Ascending aorta (tissue), 2 donors: ENCODE data around the gene WFDC1. TPM values are rescaled to one million over a fixed set of nuclear protein-coding genes. Genes with fewer than 3 reads are reported as not detected.

ENCODE experiments used
- DNase-seq, 2 donors: peaks; one replicate each; pipeline ENCODE4 v3.0.0-alpha.2; 2019; ENCODE audit warnings: low spot score in 2 of 2
- H3K27ac ChIP-seq, 2 donors: fragments of 200-600 bp; sonication (generic); one replicate each; pipeline ENCODE4 v1.5.1; 2016 to 2017; ENCODE audit warnings: mild to moderate bottlenecking in 1 of 2
- H3K27me3 ChIP-seq: fragments of 200-600 bp; sonication (generic); one replicate; pipeline ENCODE4 v1.5.1; 2017
- H3K36me3 ChIP-seq, 2 donors: fragments of 200-600 bp; sonication (generic); one replicate each; pipeline ENCODE4 v1.5.1; 2016
- H3K4me1 ChIP-seq, 2 donors: fragments of 200-600 bp; sonication (generic); one replicate each; pipeline ENCODE4 v1.5.1; 2016 to 2017; ENCODE audit warnings: mild to moderate bottlenecking in 1 of 2
- H3K4me3 ChIP-seq, 2 donors: fragments of 200-600 bp; sonication (generic); one replicate each; pipeline ENCODE4 v1.5.1; 2016 to 2017; ENCODE audit warnings: mild to moderate bottlenecking in 1 of 2
- H3K9me3 ChIP-seq, 2 donors: fragments of 200-600 bp; sonication (generic); one replicate each; pipeline ENCODE4 v1.5.1; 2016
- intact Hi-C: fragments of 100-400 bp; cut with DNase I; formaldehyde crosslinking; loops from one replicate; pipeline ENCODE4 v1.15.1; 2023
- total RNA-seq: library from RNA; depleted of rRNA; stranded (reverse); fragments of >200 nt; gene quantifications from one replicate; pipeline ENCODE4 v1.1.0, GENCODE V29; 2016
- TF ChIP-seq, protein P1 (sequence below), 3 experiments: fragments of 200-600 bp in 2 of 3; fragments of 450-650 bp in 1 of 3; sonication (generic) in 2 of 3; IDR thresholded peaks; one replicate each; pipeline ENCODE4 v1.5.1; 2016 to 2019; ENCODE audit warnings: antibody characterized with exemption in 3 of 3, mild to moderate bottlenecking in 1 of 3, moderate library complexity in 1 of 3

Gene WFDC1
- total RNA-seq, 1 donor from 2014 or later = 126 TPM

DNA sequence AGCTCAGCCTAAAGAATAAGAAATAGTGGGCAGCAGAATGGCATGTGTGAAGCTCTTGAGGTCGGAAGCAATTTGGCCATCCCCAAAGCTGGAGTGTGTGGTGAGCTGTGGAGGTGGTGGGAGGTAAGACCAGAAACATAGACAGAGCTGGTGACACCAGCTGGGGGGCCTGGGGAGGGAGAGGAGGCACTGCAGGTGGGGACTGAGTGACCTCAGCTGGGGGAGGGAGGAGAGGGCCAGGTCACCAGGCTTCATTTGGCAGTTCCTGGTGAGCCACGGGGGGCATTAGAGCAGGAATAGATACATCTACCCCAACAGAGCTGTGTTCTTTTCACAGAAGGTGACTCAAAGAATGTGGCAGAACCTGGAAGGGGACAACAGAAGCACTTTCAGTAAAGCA lies 31.9 kb downstream of the WFDC1 start:
- no peak overlapping the region for H3K27ac ChIP-seq
- TF ChIP-seq, protein P1, sequence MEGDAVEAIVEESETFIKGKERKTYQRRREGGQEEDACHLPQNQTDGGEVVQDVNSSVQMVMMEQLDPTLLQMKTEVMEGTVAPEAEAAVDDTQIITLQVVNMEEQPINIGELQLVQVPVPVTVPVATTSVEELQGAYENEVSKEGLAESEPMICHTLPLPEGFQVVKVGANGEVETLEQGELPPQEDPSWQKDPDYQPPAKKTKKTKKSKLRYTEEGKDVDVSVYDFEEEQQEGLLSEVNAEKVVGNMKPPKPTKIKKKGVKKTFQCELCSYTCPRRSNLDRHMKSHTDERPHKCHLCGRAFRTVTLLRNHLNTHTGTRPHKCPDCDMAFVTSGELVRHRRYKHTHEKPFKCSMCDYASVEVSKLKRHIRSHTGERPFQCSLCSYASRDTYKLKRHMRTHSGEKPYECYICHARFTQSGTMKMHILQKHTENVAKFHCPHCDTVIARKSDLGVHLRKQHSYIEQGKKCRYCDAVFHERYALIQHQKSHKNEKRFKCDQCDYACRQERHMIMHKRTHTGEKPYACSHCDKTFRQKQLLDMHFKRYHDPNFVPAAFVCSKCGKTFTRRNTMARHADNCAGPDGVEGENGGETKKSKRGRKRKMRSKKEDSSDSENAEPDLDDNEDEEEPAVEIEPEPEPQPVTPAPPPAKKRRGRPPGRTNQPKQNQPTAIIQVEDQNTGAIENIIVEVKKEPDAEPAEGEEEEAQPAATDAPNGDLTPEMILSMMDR (IDR thresholded peaks at IDR 0.05) = no peak
- H3K4me3 ChIP-seq = no peak overlapping the region
- no peak for DNase-seq
- H3K4me1 ChIP-seq = no peaks in the 10 kb centered on the region
- intact Hi-C loops = no loop called here
- no peaks in the 10 kb centered on the region for H3K9me3 ChIP-seq
- H3K36me3 ChIP-seq = no peaks in the 10 kb centered on the region
- no peaks in the 10 kb centered on the region for H3K27me3 ChIP-seq

- intact Hi-C loops = no loop called here
- Histone ChIP-seq H3K9me3 (no peaks in the 10 kb centered on the region), H3K27ac (no peak overlapping the region), H3K36me3 (no peaks in the 10 kb centered on the region), H3K4me3 (no peak overlapping the region), H3K27me3 (no peaks in the 10 kb centered on the region), H3K4me1 (no peaks in the 10 kb centered on the region)
- TF ChIP-seq, protein P1 (IDR thresholded peaks at IDR 0.05) = no peak
- DNase-seq = no peak
These were observed 33.3 kb downstream of the WFDC1 start for GRCh38 chr16:84327926-84328505.

DNA sequence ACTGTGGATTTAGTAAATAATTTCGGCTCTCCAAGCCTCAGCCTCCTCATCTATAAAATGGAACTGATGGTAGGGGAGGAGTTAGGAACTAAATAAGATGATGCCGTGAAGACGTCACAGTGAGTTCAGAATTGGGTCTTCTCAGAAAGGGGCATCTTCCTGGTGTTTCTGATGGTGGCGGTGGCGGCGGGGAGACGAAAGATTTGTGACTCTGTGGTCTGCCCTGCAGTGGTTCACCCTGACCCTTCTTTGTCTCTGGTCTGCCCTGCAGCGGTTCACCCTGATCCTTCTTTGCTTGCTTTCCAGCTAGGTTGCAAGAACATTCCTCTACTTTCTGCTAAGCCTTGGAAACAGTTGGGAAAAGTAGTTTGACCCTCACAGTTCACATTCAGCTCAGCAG lies 34.3 kb downstream of the WFDC1 start:
- Histone ChIP-seq H3K9me3 (no peaks in the 10 kb centered on the region), H3K27me3 (no peaks in the 10 kb centered on the region), H3K4me3 (no peak overlapping the region), H3K36me3 (no peaks in the 10 kb centered on the region), H3K4me1 (no peaks in the 10 kb centered on the region), H3K27ac (no peak overlapping the region)
- TF ChIP-seq, protein P1 (IDR thresholded peaks at IDR 0.05) = no peak
- intact Hi-C loops = no loop called here
- DNase-seq = no peak

DNA sequence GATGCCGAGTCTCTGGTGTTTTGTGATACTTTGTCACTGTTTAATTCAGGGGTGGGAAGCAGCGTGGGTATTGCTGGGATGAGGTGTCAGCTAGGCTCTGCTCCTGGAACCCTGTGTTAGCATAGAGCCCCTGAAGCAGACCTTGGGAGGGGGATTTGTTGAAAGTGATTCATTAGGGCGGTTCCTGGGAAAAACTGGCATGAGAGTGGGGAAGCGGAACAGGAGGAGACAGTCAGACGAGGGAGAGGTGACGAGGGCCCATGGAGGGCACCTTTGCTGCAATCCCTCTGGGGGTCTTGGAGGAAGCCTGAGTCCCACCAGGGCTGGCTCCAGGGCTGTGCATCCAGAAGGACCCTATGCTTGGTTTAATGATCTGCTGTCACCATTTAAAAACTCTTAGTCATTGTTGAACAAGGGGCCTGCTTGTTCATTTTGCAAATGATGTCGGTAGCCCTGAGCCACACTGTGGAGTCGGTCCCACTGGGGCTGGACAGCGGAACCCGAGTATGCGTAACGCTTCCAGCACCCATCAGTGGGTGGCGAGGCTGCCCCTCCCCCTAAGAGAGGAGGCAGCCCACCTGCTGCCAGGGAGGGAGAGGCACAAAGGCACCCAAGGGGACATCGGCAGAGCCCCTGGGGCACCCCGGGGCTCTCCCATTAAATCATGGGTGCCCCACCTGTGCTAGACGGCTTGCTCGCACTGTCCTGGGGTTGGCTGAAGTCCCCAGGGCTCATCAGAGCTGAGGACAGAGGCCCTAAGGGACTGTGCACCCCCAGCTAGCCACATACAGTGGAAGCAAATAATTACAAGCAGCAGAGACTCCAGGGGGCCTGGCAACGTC lies 35.4 kb downstream of the WFDC1 start:
- DNase-seq = no peak
- Histone ChIP-seq H3K27me3 (no peaks in the 10 kb centered on the region), H3K4me1 (no peaks in the 10 kb centered on the region), H3K4me3 (no peak overlapping the region), H3K36me3 (no peaks in the 10 kb centered on the region), H3K27ac (no peak overlapping the region), H3K9me3 (no peaks in the 10 kb centered on the region)
- TF ChIP-seq, protein P1 (IDR thresholded peaks at IDR 0.05) = no peak
- intact Hi-C loops = no loop called here

- Histone ChIP-seq H3K27me3 (no peaks in the 10 kb centered on the region), H3K4me3 (no peak overlapping the region), H3K36me3 (no peaks in the 10 kb centered on the region), H3K9me3 (no peaks in the 10 kb centered on the region), H3K27ac (no peak overlapping the region), H3K4me1 (no peaks in the 10 kb centered on the region)
- DNase-seq = no peak
- intact Hi-C loops = no loop called here
- TF ChIP-seq, protein P1 (IDR thresholded peaks at IDR 0.05) = no peak
These were observed 36.0 kb downstream of the WFDC1 start for GRCh38 chr16:84330685-84331050.
